NCI-H2196 (cell line): Measurements from ENCODE around the gene TNS1.

Source experiments
- DNase-seq: peaks from one replicate; lab custom pipeline; 2025; ENCODE audit not compliant: unreplicated experiment; lab: John Stamatoyannopoulos, UW

TNS1 gene

DNA sequence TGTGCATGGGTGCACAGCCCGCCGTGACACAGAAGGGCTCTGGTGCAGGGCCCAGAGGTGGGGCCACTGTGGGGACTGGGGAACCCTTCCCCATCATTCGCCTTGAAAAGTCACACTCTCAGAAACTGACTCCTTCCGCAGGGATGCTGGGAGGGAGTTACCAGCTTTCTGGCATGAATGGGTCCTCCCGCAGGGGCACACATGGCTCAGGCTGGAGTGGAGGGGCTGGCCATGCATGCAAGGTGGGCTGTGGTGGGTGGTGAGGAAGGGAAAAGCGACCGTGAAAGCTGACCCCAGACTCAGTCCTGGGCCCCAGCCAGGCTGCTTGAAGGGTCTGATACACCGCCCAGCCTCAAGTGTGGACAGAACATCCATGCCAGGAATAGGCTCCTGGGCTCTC lies 201.1 kb downstream of the TNS1 start:
- no peak for DNase-seq

DNA sequence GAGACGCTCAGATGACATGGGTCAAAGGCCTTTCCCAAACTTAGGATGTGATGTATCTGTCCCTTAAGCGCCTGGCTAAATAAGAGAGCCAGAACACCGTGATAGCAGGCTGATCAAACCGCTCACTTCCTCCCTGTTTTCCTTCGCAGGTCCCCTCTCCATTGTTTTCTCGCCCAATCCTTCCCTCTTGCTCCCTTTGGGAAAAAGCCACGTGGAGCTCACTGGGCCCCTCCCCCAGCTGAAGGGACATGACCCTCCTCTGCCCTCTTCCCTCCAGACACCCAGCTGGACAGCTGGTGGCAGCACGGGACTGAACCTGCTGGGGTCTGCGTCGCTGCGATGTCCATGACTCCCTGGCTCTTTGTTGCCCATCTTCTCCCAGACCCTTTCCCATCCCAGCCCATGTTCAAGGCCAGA lies 201.7 kb downstream of the TNS1 start:
- DNase-seq, result no peak

- DNase-seq, result no peak
These were observed 202.2 kb downstream of the TNS1 start for GRCh38 chr2:217800433-217801114.

- no peak for DNase-seq
These were observed 203.0 kb downstream of the TNS1 start for GRCh38 chr2:217799563-217800432.

DNA sequence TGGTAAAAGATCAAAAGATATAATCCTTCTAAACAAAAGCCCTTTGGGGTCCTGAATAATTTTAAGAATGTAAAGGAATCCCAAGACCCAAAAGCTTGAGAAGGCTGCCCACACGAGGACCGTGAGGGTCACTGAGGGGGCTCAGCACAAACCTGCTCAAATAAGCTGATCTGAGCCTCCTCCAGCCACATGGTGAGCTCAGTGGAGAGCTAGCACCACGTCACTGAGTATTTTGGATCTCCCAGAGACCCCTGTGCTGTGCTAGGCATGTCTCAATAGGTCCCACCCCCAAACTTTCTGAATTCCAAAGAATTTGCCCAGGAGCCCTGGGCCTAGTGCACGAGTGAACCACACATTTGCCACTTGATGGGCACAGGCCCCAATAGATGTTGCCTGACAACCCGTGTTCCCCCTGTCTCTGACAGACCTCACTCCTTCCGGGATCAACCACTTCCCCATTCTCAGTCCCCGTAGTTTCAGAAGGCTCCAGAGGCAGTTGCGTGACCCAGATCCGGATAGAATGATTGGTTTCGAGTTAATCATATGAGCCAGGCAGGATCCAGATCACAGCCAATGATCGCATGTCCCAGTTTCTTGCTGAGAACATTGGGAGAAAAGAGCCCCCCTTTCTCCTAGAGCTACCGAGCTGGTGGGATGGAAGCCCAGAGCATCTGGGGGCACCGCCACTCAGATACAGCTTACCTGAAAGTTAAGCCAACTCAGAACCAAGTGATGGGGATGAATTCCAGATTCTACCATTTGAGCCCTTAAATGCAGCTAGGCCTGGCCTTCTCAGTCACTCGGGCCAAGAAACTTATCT lies 203.8 kb downstream of the TNS1 start:
- DNase-seq, result no peak

DNA sequence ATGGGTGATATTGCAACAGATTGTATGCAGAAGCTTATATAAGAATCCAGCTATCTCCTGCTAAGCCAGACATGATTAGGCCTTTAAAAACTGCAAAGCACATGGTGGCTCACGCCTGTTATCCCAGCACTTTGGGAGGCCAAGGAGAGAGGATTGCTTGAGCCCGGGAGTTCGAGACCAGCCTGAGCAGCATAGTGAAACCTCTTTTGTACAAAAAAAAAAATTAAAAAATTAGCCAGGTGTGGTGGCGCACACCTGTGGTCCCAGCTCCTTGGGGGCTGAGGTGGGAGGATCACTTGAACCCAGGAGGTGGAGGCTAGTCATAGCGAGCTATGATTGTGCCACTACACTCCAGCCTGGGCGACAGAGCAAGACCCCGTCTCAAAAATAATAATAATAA lies 204.6 kb downstream of the TNS1 start:
- DNase-seq, result no peak

- peak; percentile 79 for DNase-seq
These were observed 205.1 kb downstream of the TNS1 start for GRCh38 chr2:217797661-217798069.

DNA sequence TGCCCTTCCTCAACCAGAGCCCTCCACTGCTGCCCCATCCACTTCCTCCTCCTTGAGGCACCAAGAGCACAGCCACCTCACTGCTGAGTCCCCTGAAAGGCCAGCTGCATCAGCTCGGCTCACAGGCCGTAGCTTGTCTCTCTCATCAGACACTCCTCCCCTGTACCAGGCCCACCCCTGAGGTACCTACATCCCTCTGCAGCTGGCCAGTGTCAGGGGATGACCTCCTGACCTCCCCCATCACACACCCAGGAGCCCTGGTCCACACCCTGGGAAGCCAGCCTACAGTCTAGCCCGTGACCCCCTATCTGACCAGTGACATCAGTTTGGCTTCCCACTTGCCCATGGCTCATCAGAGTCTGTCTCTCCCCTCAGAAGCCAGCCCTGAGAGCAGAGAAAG lies 205.6 kb downstream of the TNS1 start:
- no peak for DNase-seq

- no peak for DNase-seq
These were observed 206.9 kb downstream of the TNS1 start for GRCh38 chr2:217795706-217796465.

- DNase-seq, result no peak
These were observed 207.7 kb downstream of the TNS1 start for GRCh38 chr2:217795067-217795466.

DNA sequence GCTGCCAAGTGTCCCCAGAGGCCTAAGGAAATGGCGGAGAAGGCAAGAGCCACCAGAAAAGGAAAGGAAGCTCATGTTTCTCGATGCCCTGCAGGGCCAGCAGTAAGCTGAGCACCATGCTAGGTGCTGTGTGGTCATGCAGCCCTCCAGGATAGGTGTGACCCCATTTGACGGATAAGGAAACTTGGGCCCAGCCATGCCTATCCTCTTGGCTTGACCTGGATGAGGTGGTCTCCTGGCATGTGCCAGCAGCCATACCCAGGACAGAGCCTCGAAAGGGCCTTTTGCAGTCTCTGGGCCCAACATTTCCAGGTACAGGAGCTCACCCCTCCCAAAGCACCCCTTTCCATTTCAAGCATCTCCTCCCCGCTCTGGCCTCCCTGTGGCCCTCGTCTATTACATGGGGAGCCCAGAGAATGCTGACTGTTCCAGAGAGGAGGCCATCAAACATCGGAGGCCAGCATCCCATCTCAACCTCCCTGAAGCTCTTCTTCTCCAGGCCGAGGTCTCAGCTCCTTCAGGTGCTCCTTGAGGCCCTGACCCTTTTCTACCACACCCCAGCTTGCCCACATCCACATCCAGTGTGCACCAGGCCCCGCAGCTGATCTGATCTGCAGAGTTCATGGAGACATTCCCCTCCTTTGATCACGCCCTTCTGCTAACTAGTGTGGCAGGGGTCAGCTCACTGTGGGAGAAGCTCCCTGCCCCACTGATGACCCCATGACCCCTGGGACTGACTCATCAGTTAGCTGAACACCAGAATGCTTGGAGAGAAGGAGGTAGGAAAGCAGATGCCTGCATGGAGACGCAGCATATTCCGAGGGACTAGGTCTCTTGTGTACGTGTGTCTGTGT lies 208.4 kb downstream of the TNS1 start:
- no peak for DNase-seq

- DNase-seq, result no peak
These were observed 209.1 kb downstream of the TNS1 start for GRCh38 chr2:217793566-217794132.

DNA sequence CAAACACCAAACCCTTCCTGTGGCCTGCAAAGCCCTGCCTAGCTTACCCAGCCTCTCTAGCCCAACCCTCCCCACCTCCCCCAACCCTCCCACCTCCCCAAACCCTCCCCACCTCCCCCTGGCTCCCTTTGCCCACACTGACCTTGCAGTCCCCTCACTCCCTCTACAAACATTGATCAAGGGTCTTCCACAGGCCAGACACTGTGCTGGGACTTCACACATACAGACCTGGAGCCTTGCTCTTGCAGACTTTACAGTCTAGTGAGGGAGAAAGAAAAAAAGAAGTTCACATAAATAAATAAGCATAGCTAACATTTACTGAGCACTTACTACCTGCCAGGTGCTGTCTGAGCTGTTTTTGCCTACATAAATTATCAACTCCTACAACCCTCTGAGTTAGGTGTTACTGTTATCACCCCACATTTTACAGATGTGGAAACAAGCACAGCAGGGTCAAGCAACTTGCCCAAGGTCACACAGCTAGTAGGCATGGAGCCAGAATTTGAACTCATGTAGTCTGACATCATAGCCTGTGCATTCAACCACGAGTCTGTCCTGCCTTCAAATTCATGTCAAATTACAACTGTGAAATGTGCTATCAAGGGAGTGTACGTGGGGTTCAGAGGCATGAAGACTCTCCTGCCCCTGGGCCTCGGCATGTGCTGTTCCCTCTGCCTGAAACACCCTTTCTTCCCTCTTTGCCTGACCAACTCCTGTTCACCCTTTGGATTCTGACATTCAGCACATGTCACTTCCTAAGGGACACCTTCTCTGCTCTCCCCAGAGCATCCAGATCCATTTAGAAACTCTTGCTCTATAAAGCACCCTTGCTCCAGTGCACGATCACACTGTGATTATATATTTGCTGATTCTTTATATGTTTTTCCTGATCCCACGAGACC lies 209.9 kb downstream of the TNS1 start:
- DNase-seq, result no peak

DNA sequence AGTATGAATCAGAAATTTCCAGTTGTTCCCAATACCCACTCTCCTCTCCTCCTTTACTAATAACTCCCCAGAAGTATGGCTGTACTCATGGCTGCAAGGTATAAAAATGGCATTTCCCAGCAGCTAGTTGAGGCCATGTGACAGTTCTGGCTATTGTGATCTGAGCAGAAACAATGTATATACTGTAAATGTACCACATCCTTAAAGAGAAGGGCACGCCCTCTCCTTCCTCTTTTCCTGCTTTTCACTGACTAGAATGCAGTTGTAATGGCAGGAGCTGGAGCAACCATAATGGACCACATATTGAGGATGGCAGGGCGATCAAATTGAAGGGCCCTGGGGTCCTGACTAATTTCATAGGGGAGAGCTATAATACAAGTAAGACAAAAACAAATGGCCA lies 211.2 kb downstream of the TNS1 start:
- no peak for DNase-seq

GRCh38 chr2:217790681-217791392 lies 212.0 kb downstream of the TNS1 start:
- no peak for DNase-seq

DNA sequence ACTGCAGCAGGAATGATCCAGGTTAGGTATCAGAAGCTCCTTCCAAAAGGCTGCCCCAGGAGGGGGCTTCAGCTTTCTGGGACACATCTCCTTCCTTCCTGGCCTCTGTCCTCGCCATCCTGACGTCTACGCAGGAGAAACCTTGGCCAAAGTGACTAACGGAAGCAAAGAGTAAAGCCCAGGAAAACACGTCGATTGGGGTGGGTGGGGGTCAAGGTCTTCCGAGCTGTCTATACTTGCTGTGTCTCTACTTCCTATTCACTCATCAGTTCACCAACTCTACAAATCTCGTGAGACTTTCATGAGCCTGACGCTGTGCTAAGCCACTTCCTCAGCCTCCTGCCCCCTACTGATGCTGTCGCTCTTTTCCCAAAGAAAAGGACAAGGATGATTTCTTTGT lies 212.6 kb downstream of the TNS1 start:
- DNase-seq, result no peak

- DNase-seq, result no peak
These were observed 213.0 kb downstream of the TNS1 start for GRCh38 chr2:217789736-217790181.
